NT2/D1 (cell line): ENCODE measurements around the gene RNF212.

Experiments
- DNase-seq: peaks from one replicate; pipeline ENCODE4 v3.0.0-alpha.2; 2011; ENCODE audit warnings: low read depth, low spot score
- H3K27me3 ChIP-seq: 2 replicates; pipeline ENCODE4 v1.6.0; 2011; ENCODE audit warnings: mild to moderate bottlenecking; ENCODE audit not compliant: insufficient read length, insufficient read depth
- H3K36me3 ChIP-seq: 2 replicates; pipeline ENCODE4 v1.6.1; 2011; ENCODE audit warnings: mild to moderate bottlenecking, low read length, mixed read lengths; ENCODE audit not compliant: insufficient read depth, insufficient read length
- H3K4me1 ChIP-seq: 2 replicates; pipeline ENCODE4 v1.5.1; 2011; ENCODE audit not compliant: insufficient read depth, insufficient read length
- H3K4me3 ChIP-seq: 2 replicates; pipeline ENCODE4 v1.5.1; 2011; ENCODE audit warnings: low read depth; ENCODE audit not compliant: insufficient read length
- H3K9ac ChIP-seq: 2 replicates; pipeline ENCODE4 v1.6.0; 2011; ENCODE audit warnings: low read depth; ENCODE audit not compliant: insufficient read length
- H3K9me3 ChIP-seq: 2 replicates; pipeline ENCODE4 v1.5.1; 2011; ENCODE audit warnings: mild to moderate bottlenecking, low read length; ENCODE audit not compliant: insufficient read depth
- SUZ12 ChIP-seq: IDR thresholded peaks from 2 replicates; pipeline ENCODE4 v1.6.1; 2011; ENCODE audit not compliant: insufficient read length, insufficient read depth; ENCODE audit errors: extremely low read depth
- YY1 ChIP-seq: IDR thresholded peaks from 2 replicates; pipeline ENCODE4 v1.6.1; 2011; ENCODE audit not compliant: insufficient read length, insufficient read depth
- ZNF274 ChIP-seq: IDR thresholded peaks from 2 replicates; pipeline ENCODE4 v1.6.1; 2011; ENCODE audit warnings: mild to moderate bottlenecking, low read depth, low read length

Gene RNF212

DNA sequence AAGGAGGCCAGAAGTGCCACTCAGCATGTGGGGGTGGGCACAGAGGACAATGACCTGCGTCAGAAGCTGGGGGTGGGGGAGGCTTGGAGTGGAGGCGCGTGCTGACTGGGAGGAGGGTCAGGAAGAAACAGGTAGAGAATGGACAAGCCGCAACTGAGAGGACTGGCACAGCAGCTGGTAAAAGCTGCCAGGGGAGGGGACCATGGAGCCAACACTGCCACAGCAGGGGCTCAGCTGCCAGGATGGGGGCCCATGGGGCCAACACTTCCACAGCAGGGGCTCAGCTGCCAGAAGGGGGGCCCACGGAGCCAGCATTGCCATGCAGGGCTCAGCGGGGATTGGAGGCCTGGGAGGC is 19.1 kb downstream of the RNF212 start:
- H3K4me3 ChIP-seq = no peak overlapping the region
- no peak overlapping the region for H3K9ac ChIP-seq
- no peak for DNase-seq
- no peaks in the 10 kb centered on the region for H3K4me1 ChIP-seq
- no peak for TF ChIP-seq SUZ12
- no peak for TF ChIP-seq ZNF274
- TF ChIP-seq YY1 = no peak
- H3K9me3 ChIP-seq = peaks cover 8% of the 10 kb centered on the region; the same call in 1 of the 2 replicates
- H3K36me3 ChIP-seq = no peaks in the 10 kb centered on the region
- H3K27me3 ChIP-seq = peaks cover 5% of the 10 kb centered on the region

DNA sequence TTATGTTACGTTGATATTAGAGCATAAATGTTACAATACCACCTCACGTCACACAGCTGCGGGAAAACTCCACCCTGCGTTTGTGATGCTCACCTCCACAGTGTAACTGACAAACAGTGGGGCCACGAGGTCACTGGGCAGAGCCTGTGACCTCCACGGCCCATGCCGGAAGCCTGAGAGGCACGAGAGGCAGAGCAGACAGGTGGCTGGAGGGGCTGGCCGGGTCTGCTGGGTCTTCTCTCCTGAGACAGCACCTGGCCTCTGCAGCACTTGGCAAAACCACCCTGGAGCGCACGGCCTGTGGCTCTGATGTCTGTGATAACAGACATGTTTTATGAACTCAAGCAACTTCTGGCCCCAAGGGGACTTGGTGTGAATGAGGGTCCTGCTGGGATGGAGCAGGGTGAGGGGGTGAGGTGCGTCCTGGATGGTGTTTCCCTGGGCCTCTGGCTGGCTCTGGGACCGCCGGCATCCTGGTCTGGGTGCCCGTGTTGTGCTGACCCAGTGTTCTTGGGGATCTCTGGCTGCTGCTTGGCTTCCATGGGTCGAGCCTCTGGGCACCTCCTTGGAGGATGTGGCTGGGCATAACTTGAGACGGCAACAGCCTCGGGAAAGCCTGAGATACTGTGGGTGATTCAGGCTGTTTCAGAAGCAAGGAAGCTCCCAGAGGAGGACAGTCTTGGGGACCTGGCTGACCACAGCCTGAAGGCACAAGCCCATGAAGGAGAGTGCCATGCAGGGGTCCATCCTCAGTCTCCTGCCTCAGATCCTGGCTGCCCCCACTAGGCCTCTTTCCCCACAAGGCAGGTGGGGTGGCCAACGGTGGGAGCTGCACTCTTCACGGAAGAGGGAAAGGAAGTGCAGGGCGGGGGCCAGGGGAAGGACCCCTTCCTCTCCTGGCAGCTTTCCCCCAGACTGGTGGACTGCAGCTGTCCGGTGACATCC is 19.7 kb downstream of the RNF212 start:
- Histone ChIP-seq H3K4me1 (no peaks in the 10 kb centered on the region), H3K4me3 (no peak overlapping the region), H3K36me3 (no peaks in the 10 kb centered on the region), H3K27me3 (peaks cover 5% of the 10 kb centered on the region), H3K9me3 (peaks cover 15% of the 10 kb centered on the region), H3K9ac (no peak overlapping the region)
- DNase-seq = no peak
- TF ChIP-seq YY1 (no peak), SUZ12 (no peak), ZNF274 (no peak)

- Histone ChIP-seq H3K4me3 (no peak overlapping the region), H3K4me1 (no peaks in the 10 kb centered on the region), H3K27me3 (peaks cover 5% of the 10 kb centered on the region), H3K36me3 (no peaks in the 10 kb centered on the region), H3K9ac (no peak overlapping the region), H3K9me3 (peaks cover 18% of the 10 kb centered on the region)
- DNase-seq = no peak
- TF ChIP-seq ZNF274 (no peak), SUZ12 (no peak), YY1 (no peak)
Observed at GRCh38 chr4:1092983-1093361, 20.4 kb downstream of the RNF212 start.

GRCh38 chr4:1092026-1092982 is 21.1 kb downstream of the RNF212 start:
- H3K9me3 ChIP-seq = peaks cover 18% of the 10 kb centered on the region
- DNase-seq = no peak
- H3K36me3 ChIP-seq = no peaks in the 10 kb centered on the region
- H3K4me3 ChIP-seq = no peak overlapping the region
- H3K27me3 ChIP-seq = peaks cover 5% of the 10 kb centered on the region
- H3K9ac ChIP-seq = no peak overlapping the region
- no peaks in the 10 kb centered on the region for H3K4me1 ChIP-seq
- TF ChIP-seq YY1 = no peak
- no peak for TF ChIP-seq SUZ12
- no peak for TF ChIP-seq ZNF274

DNA sequence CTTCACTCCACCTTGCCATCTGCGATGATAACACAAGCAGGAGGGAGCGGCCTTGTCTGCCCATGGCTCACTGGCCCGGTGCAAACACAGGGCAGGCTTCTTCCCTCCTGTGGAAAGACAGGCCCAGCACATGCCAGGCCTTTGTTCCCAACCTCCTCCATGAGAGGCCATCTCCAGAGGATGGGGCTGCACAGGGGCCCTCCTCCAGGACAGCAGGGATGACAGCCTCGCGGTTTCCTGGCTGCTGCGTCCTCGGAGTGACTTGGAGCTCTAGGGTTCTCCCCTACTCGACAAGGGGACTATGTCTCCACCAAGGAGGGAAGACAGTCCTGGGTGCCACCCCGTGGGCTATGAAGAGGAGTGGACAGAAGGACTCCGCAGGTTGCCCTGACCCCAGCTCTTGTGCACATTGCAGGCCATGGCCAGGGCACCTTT is 21.8 kb downstream of the RNF212 start:
- no peak for DNase-seq
- H3K36me3 ChIP-seq = no peaks in the 10 kb centered on the region
- peaks cover 5% of the 10 kb centered on the region for H3K27me3 ChIP-seq
- no peak overlapping the region for H3K9ac ChIP-seq
- TF ChIP-seq SUZ12 (no peak), ZNF274 (no peak), YY1 (no peak)
- no peak overlapping the region for H3K4me3 ChIP-seq
- H3K4me1 ChIP-seq = no peaks in the 10 kb centered on the region
- peaks cover 18% of the 10 kb centered on the region for H3K9me3 ChIP-seq

GRCh38 chr4:1090465-1091440 is 22.6 kb downstream of the RNF212 start:
- Histone ChIP-seq H3K27me3 (peaks cover 5% of the 10 kb centered on the region), H3K4me3 (no peak overlapping the region), H3K4me1 (no peaks in the 10 kb centered on the region), H3K9ac (no peak overlapping the region), H3K9me3 (peaks cover 18% of the 10 kb centered on the region), H3K36me3 (no peaks in the 10 kb centered on the region)
- no peak for TF ChIP-seq YY1
- TF ChIP-seq ZNF274 = no peak
- no peak for TF ChIP-seq SUZ12
- no peak for DNase-seq
